Prostate gland (tissue), 2 donors: ENCODE measurements around the gene AKAP12. TPM values are rescaled to one million over a fixed set of nuclear protein-coding genes. Genes with fewer than 3 reads are reported as not detected.
"Not testable (repeated sequence)": the region's sequence is repeated elsewhere in the genome, so short reads cannot be mapped to it uniquely, and the experiment has no call there.

ENCODE experiments used
- DNase-seq: peaks from one replicate; pipeline ENCODE4 v3.0.0-alpha.2; 2019; ENCODE audit warnings: low spot score
- H3K27ac ChIP-seq, 2 donors: fragments of 200-600 bp; sonication (generic); 2 replicates each; pipeline ENCODE4 v1.5.1; 2017 to 2019
- H3K27me3 ChIP-seq: fragments of 200-600 bp; sonication (generic); replicated peaks from 2 replicates; pipeline ENCODE4 v1.5.1; 2019; ENCODE audit not compliant: insufficient read depth
- H3K36me3 ChIP-seq, 2 donors: fragments of 200-600 bp; sonication (generic); 1 replicate in 1 of 2; 2 replicates in 1 of 2; pipeline versions ENCODE4 v1.5.1 to v1.8.1; 2017 to 2019
- H3K4me1 ChIP-seq: fragments of 200-600 bp; sonication (generic); replicated peaks from 2 replicates; pipeline ENCODE4 v1.5.1; 2019
- H3K4me3 ChIP-seq, 2 donors: fragments of 200-600 bp; sonication (generic); 2 replicates each; pipeline ENCODE4 v1.5.1; 2017 to 2019
- H3K9me3 ChIP-seq: fragments of 200-600 bp; sonication (generic); 2 replicates; pipeline ENCODE4 v1.5.1; 2017
- POLR2A ChIP-seq: fragments of 450-650 bp; IDR thresholded peaks from one replicate; pipeline ENCODE4 v1.6.1; 2016; ENCODE audit warnings: antibody characterized with exemption, mild to moderate bottlenecking
- POLR2AphosphoS5 ChIP-seq: sonication (generic); formaldehyde crosslinking; IDR thresholded peaks from one replicate; pipeline ENCODE4 v1.6.1; 2017; ENCODE audit warnings: antibody characterized with exemption
- WGBS: methylation state at CpG from one replicate; pipeline ENCODE4 v1.1.5; 2018; 5-methylcytosine and 5-hydroxymethylcytosine counted together
- intact Hi-C: fragments of 100-400 bp; cut with DNase I; formaldehyde crosslinking; loops from one replicate; pipeline ENCODE4 v1.14.2; 2022
- total RNA-seq, 2 donors: library from RNA; depleted of rRNA; stranded (reverse); fragments of >200 nt; gene quantifications; one replicate each; pipeline ENCODE4 v1.1.0, GENCODE V29; 2016
- TF ChIP-seq, protein P1 (sequence below), 4 experiments: fragments of 200-600 bp in 2 of 4; fragments of 450-650 bp in 2 of 4; sonication (generic) in 2 of 4; IDR thresholded peaks; 1 replicate in 3 of 4; 2 replicates in 1 of 4; pipeline ENCODE4 v1.5.1; 2016 to 2019; ENCODE audit warnings: antibody characterized with exemption in 4 of 4, mild to moderate bottlenecking in 2 of 4, moderate library complexity in 2 of 4

Gene AKAP12
- total RNA-seq, 2 donors from 2014 or later, result 29.4 to 159 TPM

DNA sequence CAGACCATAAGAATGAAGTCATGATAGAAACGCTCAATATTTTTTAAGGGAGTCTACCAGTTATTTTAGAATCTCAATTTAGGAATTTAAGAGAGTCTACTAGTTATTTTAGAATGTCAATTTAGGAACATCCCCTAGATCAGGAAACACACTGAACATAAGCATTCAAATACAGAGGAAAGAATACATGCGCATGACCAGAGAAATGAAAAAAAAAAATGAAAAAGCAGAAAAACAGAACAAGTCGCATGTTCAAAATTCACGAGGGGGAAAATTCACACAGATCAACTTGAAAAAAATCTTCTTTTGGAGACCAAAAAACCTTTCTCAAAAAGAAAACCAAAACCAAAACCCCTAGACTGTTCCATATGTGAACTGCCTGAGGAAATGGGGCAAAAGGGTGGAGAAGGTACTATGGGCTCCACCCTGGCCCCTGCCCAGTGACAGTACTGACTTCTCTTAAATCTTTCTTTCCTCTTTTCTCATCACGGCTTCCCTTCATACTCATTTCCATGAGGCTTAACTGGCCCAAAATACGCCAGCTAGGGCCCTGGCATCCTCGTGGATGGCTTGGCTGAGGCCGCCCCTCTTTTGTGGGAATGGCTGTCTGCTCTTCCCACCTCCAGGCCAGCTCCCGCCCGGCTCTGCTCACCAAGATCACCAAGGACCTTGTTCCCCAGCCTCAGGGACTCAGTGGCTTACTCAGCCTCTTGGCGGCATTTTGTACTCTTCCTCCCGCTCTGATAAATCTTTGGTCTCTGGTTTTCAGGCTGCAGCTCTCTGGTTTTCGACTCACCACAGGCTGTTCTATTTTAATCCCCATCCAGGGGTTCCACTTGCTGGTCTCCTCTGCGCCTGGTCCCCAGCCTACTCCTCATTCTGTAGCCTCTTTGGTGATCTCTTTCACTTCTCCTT, 140.4 kb downstream of the AKAP12 start:
- H3K36me3 ChIP-seq, result no peaks in the 10 kb centered on the region
- TF ChIP-seq, protein P1, sequence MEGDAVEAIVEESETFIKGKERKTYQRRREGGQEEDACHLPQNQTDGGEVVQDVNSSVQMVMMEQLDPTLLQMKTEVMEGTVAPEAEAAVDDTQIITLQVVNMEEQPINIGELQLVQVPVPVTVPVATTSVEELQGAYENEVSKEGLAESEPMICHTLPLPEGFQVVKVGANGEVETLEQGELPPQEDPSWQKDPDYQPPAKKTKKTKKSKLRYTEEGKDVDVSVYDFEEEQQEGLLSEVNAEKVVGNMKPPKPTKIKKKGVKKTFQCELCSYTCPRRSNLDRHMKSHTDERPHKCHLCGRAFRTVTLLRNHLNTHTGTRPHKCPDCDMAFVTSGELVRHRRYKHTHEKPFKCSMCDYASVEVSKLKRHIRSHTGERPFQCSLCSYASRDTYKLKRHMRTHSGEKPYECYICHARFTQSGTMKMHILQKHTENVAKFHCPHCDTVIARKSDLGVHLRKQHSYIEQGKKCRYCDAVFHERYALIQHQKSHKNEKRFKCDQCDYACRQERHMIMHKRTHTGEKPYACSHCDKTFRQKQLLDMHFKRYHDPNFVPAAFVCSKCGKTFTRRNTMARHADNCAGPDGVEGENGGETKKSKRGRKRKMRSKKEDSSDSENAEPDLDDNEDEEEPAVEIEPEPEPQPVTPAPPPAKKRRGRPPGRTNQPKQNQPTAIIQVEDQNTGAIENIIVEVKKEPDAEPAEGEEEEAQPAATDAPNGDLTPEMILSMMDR (IDR thresholded peaks at IDR 0.05), result no peak
- intact Hi-C loops, result no loop called here
- no peaks in the 10 kb centered on the region for H3K27me3 ChIP-seq
- H3K4me3 ChIP-seq, result no peak overlapping the region
- no peaks in the 10 kb centered on the region for H3K9me3 ChIP-seq
- H3K27ac ChIP-seq, result no peak overlapping the region
- DNase-seq, result no peak
- 88% methylated on average over 14 of the region's 14 CpGs for WGBS
- H3K4me1 ChIP-seq, result no peaks in the 10 kb centered on the region

DNA sequence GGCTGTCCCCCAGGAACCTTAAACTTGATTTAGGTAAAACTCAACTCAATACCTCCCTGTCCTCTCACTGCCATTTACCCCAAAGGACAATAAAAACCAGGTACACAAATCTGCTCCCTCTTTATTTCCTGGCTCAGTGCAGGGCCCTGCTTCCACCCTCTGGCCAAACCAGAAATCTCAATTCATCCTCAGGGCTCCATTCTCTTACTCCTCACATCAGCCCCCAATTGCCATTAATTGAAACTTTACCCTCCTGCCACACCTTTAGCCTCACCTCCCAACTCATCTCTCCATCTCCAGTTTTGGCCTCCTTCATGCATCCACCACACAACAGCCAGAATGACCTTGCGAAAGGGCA, 141.1 kb downstream of the AKAP12 start:
- H3K36me3 ChIP-seq, result no peaks in the 10 kb centered on the region
- H3K27ac ChIP-seq, result no peak overlapping the region
- H3K4me3 ChIP-seq, result no peak overlapping the region
- intact Hi-C loops, result no loop called here
- 100% methylated on average over 1 of the region's 1 CpG for WGBS
- no peaks in the 10 kb centered on the region for H3K9me3 ChIP-seq
- H3K27me3 ChIP-seq, result no peaks in the 10 kb centered on the region
- DNase-seq, result no peak
- no peaks in the 10 kb centered on the region for H3K4me1 ChIP-seq
- no peak for TF ChIP-seq POLR2AphosphoS5
- TF ChIP-seq, protein P1 (IDR thresholded peaks at IDR 0.05), result no peak
- no peak for TF ChIP-seq POLR2A

DNA sequence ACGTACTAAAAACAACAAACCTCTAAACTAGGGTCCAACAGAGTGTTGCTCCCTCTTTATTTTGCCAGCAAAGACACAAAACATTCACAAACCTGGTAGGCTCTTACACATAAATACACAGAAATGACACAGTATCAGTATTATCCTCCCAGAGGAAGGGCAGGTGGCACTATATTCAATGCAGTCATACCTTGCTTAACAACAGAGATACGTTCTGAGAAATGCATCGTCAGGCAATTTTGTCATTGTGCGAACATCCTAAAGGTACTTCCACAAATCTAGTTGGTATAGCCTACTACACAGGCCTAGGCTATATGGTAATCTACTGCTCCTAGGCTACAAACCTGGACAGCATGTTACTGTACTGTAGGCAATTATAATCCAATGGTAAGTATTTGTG, 142.0 kb downstream of the AKAP12 start:
- Histone ChIP-seq H3K4me1 (no peaks in the 10 kb centered on the region), H3K9me3 (no peaks in the 10 kb centered on the region), H3K4me3 (no peak overlapping the region), H3K27me3 (no peaks in the 10 kb centered on the region), H3K27ac (no peak overlapping the region), H3K36me3 (no peaks in the 10 kb centered on the region)
- TF ChIP-seq, protein P1 (IDR thresholded peaks at IDR 0.05), result no peak
- TF ChIP-seq POLR2AphosphoS5 (no peak), POLR2A (no peak)
- no peak for DNase-seq
- intact Hi-C loops, result no loop called here
- WGBS, result 88% methylated on average over 4 of the region's 4 CpGs

DNA sequence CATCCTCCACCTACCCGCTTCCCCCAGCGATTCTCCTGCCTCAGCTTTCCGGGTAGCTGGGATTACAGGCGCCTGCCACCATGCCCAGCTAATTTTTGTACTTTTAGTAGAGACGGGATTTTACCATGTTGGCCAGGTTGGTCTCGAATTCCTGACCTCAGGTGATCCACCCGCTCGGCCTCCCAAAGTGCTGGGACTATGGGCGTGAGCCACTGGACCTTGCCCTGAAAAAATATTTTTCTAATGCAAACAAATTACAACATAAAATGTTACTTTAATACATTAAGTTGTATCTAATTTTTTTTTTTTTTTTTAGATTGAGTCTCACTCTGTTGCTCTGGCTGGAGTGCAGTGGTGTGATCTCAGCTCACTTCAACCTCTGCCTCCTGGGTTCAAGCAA, 142.9 kb downstream of the AKAP12 start:
- H3K9me3 ChIP-seq, H3K27me3 ChIP-seq, H3K27ac ChIP-seq, H3K36me3 ChIP-seq, DNase-seq, H3K4me1 ChIP-seq, intact Hi-C loops, H3K4me3 ChIP-seq: not testable (repeated sequence)
- 98% methylated on average over 9 of the region's 9 CpGs for WGBS

DNA sequence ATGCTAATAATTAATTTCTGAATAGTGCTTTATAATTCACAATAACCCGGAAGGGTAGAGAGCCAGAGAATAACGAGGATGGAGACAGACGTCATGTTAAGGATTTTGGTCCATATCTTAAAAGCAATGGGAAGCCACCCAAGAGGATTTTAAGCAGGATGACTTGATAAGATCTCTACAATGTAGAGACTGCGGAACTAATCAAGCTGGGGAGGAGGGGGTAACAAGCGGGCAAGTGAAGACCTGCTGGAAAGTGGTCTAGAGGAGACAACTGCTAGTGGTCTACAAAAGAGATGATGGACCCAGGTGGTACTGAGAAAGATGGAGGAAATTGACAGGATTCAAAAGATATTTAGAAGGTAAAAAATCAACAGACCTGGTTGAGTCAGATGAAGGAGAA, 144.4 kb downstream of the AKAP12 start:
- WGBS, result 51% methylated on average over 5 of the region's 5 CpGs
- H3K27me3 ChIP-seq, result no peaks in the 10 kb centered on the region
- H3K4me1 ChIP-seq, result no peaks in the 10 kb centered on the region
- intact Hi-C loops, result no loop called here
- H3K4me3 ChIP-seq, result no peak overlapping the region
- no peak overlapping the region for H3K27ac ChIP-seq
- no peak for TF ChIP-seq POLR2AphosphoS5
- TF ChIP-seq POLR2A, result no peak
- TF ChIP-seq, protein P1 (IDR thresholded peaks at IDR 0.05), result no peak
- no peak for DNase-seq
- H3K9me3 ChIP-seq, result no peaks in the 10 kb centered on the region
- H3K36me3 ChIP-seq, result no peaks in the 10 kb centered on the region
